Measurements from ENCODE around the gene FUZ.

FUZ gene

DNA sequence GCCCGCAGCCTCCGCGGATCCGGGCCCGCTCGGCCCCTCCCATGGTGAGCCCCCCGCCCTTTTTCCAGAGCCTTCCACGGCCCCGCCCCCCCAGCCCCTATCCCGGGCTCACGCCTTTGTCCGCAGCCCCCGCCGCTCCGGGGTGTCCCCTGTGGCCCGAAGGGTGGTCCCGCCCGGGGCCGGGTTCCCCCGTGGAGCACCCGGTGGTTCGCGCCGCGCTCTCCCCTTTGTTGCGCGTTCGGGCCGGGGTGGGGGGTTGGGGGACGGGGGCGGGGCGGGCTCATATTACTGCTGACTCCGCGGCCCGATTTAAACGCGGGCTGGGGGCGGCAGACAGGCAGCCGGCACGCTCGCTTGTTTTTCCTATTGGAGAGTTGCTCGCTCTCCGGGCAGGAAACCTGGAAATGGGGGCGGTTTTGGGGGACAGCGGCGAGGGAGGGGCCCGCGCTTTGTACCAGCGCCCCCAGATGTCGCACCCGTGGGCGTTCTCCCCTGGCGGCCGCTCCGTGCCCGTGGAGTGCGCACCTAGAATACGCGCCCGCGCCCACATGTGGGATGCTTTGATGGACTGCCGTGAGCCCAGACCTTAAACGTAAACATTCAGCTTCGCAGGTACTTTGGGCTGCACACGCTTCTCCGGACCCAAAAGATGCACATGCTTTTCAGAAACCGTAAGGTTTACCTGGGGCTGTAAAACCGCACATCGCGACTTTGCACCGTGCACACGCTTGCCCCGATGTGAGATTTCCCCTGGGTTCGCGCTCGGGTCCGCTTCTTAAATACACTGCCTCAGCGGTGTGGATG is 38.6 kb upstream of the FUZ start:
- DNase-seq = no peak

DNA sequence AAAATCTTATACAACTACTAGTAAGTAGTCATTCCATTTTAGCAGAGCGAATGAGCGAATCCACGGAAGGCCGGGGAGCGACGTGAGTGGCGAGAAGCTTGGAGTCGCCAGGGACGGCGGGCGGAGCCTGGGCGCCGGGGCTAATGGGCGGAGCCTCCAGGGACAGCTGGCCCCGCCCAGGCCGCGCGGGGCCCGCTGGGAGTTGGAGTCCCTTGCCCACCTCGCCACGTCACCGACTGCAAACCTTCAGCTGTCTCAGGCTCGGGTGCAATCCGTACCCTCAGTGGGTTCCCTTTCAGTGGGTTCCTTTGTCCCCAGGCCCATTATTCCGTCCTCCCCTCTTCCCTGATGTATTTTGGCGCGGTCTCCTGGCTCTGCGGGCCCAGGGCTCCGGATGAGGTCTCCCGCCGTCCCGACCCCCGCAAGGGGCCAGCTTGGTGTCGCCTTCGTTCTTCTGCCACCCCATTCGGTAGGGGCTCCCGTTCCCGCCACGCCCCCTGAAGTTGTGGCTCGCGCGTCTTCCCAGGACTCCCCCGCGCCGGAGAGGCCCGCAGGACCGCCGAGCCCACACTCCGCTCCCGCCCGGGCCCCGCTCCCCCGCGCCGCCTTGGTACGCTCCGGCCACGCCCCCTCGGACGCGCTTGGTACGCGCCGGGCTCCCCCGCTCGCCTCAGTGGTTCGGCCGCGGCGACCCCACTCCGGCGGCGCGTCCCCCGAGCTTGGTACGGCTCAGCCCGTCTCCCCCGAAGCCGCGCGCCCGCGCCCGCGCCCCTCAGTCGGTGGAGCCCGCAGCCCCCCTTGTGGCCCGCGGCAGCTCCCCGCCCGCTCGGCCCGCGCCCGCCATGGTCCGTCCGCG is 37.6 kb upstream of the FUZ start, which contains the start of gene PTOV1:
TSS of gene PTOV1 (plus strand) at position 673 of the 856 bp plus-strand sequence.
- peak in 1 of 2 experiments; percentile 80 for DNase-seq

DNA sequence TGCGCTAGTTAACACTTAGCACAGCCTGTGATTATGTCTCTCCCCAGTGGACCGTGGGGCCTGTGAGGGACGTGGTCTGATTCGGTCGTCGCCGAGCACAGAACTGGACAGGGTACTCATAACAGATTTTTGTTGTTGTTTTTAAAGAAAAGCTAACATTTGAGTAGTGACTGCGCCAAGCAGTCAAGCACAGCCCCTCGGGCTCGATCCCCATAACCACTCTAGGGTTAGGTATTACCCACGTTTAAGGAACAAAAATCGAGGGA is 37.1 kb upstream of the FUZ start:
- DNase-seq = no peak

DNA sequence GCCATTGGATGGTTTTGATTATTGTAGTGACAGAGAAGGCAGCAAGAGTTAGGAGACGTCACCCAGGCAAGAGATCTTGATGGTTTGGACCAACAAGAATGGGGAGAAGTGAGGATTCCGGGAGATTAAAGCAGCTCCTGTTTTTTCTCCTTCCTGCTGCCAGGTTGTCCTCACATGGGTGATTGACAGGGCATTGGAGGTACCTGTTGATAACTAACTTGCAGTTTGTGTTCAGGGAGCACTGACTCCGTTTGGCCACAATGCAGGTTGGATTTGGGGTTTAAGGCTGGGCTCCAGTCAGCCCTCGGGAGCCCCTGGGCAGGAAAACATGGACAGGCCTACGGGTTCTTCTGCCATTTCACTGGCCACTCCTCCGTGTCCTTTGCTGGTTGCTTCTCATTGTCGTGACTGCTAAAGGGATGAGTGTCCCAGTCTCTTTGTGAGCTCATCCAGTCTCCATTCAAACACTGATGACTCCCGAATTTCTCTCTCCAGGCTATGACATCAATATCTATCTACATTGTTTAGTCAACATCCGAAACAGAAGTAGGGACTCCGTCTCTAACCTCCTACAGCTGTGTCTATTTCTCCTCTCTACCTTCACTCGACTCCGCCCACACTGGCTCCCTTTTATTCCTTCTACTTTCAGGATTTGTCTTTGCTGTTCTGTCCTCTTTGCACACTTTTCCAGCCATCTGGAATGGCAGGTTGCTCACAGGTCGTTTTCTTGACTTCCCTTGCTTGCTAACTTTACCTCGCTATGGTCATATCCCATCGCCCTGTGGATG is 36.5 kb upstream of the FUZ start:
- DNase-seq = no peak

DNA sequence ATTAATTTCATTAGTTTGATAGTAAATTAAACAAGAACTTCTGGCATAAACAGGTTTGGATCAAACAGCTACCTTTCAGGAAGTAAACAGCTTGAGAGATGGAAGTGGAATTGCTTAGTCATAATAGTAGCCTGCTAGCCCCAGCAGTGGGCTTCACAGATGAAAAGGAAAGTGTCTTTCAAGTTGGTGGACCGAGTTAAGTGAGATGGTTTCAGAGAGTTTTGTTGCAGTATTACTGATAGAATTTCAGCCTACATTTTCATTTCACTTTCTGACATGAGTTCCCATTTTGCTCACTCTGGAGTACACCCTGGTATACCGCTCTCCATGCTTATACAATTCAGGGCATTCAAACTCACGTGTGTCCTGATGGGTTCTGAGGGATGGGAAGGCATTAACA is 35.8 kb upstream of the FUZ start:
- DNase-seq = no peak

DNA sequence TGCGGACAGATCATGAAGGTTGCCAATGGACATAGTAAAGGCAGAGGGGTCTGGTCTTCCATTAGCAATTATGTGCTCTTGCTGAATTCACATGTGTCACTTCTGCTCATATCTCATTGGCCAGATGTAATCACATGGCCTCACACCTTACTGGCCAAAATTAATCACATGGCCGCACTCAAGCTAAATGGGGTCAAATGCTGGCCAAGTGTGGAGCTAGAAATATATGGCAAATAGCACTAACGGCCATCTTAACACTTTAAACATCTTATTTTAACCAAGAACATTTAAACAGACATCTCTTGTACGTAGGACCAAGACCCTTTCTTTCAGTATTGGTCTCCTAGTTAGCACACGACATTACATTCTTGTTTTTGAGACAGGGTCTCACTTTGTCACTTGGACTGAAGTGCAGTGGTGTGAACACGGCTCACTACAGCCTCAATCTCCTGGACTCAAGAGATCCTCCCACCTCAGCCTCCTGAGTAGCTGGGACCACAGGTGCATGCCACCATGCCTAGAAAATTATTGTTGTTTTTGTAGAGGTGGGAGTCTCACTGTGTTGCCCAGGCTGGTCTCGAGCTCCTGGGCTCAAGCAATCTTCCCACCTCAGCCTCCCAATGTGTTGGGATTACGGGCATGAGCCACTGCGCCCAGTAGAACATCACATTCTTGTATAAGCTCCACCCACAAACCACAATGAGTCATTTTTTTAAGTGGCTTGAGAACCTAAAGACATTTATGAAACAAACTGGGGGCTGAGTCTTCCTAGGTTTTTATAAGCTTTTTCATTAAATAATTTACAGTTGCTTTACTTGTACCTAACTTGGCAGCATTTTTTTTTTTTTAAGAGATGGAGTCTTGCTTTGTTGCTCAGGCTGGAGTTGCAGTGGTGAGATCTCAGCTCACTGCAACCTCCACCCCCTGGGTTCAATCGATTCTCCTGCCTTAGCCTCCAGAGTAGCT is 34.9 kb upstream of the FUZ start:
- DNase-seq = no peak

DNA sequence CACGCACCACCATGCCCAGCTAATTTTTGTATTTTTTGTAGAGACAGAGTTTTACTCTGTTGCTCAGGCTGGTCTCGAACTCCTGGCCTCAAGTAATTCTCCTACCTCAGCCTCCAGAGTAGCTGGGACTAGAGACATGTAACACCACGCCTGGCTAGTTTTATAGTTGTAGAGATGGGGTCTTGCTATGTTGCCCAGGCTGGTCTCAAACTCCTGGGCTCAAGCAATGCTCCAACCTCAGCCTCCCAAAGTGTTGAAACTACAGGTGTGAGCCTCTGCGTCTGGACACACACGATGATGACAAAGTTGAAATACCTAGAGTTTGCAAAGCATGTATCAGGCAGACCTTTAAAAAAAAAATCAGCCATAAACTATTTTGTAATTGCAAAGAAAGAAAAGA is 33.3 kb upstream of the FUZ start:
- no peak for DNase-seq

DNA sequence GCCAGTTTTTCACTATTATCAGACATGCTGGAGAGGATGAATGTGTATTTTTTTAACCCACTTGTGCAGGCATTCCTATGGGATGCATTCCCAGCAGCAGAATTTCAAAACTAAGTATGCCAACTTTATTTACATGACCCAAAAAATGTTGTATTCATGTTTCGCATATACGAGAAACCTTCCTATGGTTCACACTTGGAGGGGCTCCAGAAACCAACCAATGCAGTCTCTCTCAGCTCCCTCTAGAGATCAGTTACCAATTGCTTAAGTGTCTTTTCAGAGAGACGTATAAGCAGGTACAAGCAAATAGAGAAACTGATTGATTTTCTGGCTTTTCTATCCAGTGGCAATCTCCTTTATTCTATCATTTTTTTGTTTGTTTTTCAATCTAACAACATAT is 32.3 kb upstream of the FUZ start:
- DNase-seq = no peak

DNA sequence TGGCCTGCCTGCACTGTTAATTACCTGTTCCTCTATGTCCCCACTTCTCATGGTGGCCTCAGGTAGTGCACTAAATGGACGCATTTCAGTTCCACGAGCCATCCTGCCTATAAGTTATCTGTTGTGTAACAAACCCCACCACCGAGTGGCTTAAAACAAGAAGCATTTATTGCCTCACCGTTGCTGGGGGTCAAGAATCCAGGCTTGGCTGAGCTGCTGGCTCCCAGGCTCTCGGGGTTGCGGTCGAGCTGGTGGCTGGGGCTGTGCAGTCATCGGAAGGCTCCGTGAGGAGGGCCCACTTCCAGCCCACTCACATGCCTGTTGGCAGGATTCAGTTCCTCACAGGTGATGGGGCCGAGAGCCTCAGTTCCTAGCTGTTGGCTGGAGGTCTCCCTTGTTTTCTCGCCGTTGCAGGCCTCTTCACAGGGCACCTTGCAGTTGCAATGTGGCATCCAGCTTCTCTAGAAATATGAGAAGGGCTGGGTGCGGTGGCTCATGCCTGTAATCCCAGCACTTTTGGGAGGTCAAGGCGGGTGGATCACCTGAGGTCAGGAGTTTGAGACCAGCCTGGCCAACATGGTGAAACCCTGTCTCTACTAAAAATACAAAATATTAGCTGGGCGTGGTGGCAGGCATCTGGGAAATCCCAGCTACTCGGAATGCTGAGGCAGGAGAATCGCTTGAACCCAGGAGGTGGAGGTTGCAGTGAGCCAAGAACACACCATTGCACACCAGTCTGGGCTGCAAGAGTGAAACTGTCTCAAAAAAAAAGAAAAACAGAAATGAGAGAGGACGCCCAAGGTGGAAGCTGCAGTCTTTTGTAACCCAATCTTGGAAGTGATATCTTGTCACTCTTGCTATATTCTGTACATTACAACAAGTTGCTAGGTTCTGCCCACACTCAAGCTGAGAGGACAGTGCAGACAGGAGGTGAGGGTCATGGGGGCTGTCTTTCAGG is 31.3 kb upstream of the FUZ start:
- no peak for DNase-seq

DNA sequence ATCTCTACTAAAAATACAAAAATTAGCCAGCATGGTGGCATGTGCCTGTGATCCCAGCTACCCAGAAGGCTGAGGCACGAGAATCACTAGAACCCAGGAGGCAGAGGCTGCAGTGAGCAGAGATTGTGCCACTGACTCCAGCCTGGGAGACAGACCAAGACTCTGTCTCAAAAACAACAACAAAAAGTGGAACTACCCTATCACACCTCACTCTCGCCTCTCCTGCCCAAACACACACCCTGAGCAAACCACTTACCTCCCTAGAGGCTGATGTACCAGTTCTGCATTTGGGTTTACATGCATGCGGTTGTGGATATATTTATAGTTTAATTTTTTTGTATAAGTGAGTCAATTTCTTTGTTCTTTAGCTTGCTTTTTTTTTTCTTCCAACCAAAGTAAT is 30.2 kb upstream of the FUZ start:
- no peak for DNase-seq

DNA sequence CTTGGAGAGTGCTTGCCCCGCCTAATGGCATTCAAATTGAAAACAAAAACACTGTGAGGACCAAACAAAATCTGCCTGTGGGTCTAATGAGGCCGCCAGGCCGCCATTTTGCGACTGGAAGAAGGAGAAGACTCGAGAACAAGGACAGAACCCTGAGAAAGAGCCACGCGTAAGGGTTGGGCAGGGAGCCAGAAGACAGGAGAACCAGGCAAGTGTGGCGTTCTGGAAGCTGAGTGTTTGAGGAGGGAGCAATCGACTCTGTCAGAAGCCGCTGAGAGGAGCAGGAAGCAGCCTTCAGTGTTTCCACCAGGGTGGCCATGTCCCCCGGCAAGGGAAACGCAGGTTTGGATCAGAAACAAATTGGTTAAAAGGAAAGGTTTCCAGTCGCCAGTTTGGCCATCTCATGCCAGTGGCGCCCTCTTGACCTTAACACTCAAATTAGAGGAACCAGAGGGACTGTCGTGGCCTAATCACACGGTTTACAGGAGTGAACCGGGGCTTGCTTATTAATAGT is 27.7 kb upstream of the FUZ start:
- DNase-seq = no peak

DNA sequence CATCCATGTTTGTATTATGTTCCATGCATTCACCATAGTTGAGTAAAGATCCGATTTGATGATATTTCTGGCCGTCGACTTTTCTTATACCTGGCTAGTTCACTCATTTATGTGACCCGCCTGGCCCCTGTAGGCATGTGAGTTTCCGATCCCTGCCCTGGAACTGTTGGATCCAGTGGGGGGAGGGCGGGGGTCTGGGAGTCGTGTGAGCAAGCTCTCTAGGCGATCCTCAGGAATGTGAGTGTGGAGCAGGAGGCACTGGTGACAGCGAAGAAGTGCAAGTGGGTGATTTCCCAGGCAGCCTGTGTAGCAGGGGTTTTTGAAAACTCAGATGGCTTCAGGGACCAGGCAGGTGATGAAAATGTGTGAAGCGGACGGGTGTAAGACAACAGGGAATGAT is 27.2 kb upstream of the FUZ start:
- no peak for DNase-seq

DNA sequence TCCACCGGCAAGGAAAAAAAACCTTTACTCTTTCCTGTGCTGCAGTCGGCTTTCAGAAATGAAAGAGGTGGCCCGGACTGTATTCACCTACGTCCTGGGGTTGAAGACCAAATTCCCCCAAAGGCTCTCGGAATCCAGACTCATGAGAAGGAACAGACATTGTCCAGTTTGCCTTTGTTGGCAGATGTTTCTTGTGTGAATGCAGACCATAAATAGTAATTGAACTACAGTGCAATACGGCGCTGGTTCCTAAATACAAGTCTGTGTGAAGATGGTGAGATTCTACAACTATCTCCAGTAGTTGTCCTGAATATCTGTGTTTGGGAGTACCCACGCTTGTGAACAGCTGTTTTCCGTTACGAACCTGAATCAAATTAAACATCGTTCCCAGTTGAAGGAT is 26.6 kb upstream of the FUZ start:
- no peak for DNase-seq

DNA sequence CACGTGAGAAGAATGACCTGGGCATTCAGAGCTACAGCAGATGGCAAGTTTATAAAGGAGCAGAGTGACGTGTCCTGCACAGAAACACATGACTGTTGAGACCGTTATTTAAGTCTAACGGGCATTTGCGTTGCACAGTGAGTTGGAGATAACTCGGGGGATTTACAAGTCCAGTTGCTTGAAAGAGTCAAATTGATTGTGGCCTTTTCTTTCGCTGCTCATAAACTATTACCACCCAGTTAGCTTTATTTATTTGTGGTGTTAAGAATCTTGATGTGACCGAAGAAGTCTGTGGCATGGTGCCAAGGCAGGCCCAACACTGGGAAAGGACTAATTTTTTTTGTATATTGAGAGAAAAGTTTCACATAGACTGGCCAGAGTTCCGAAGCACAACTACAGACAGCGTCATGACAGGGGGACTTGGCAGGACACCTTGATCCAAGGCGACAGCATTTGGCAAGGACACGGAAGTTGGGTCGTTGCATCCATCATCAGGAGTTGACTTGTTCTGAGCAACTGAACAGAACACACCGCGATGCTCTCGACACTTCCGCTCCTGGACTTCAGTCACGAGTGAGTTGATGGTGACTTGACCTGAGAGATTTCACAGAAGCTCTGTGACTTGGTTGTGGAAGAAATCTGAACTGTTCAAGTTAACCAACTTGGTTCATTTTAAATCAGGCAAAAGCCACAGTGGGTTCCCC is 25.9 kb upstream of the FUZ start:
- no peak for DNase-seq

DNA sequence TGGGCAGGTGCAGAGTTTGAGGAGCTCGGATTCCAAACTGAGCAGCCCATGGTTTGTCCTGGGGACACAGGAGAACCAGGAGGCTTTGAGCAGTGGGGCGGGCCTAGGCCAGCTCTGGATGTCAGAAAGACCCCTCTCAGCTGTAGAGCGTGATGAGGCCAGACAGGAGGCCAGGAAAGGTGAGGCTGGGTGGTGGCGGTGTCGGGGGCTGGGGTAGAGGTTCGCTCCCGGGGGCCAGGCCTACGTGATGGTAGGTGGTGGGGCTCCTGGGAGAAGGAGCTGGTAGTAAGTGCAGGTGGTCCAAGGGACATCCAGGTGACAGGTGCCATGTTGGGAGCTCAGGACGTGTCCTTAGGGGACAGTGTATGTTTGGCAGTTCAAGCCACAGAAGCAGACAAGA is 24.3 kb upstream of the FUZ start:
- DNase-seq = no peak

DNA sequence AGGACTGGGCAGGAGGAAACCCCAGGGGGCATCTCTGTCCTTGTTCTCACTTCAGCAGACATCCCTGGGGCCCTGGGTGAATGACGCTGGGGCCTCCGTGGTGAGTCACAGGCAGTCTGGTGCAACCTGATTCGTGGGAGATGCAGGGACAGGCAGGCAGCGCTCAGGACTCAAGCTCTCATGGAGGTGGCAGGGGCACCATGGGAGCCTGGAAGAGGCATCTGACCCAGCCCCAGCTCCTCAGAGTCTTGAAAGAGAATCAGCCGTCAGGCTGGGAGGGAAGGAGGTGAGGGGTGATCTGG is 23.9 kb upstream of the FUZ start:
- DNase-seq = no peak

DNA sequence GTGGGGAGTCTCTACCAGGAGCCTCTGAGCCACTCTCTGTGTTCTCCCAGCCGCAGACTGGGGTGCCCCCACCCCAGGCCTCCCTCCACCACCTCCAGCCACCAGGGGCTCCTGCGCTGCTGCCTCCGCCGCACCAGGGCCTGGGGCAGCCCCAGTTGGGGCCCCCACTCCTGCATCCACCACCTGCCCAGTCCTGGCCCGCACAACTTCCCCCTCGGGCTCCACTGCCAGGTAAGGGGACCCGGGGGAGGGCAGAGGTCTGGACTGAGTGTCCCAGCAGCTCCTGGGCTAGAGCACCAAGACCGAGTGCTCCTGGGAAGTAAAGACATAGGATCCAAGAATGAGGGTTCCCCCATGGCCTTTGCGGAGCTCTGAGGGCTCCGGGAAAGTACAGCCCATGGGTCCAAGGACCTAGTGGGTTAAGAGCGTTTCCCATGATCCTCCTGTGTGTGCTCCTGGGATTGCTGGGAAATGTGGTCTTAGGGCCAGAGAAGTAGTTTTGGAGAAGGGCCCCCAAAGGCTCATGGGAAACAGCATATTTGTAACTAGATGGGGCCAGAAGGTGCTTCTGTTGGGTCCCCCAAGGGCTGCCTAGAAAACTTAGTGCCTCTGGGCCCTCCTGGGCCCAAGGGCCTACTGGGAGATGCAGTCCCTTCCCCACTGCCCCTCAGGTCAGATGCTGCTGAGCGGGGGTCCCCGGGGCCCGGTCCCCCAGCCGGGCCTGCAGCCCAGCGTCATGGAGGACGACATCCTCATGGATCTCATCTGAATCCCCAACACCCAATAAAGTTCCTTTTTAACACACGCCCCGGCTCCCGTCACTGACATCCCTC is 23.3 kb upstream of the FUZ start:
- no peak for DNase-seq

DNA sequence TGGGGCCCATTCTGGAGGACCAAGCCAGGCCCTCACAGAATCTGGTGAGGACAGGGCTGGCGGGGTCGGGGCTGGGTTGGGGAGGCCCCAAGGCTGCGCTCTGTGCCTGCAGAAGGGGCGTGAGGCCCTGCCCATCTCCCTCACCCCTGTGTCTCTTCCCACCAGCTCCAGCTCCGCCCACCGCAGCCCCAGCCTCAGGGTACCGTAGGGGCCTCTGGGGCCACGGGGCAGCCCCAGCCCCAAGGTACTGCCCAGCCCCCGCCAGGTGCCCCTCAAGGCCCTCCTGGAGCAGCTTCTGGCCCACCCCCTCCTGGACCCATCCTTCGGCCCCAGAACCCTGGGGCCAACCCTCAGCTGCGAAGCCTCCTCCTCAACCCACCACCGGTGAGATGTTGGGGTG is 22.5 kb upstream of the FUZ start:
- DNase-seq = no peak

DNA sequence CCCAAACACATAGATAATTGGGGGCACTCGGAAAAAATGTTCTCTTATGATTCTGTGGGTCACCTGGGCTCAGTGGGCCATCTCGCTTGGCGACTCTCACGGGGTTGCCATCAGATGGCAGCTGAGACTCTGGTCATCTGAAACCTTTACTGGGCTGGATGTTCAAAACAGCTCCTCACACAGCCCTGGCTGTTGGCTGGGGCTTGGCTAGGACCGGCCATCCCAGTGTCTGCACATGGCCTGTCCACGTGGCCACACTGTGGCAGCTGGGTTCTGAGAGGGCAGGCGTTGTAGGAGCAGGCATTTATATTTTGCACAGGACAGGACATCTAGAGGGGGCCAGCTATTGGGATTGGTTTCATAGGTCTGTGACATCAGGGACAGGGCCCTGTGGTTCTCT is 20.5 kb upstream of the FUZ start:
- no peak for DNase-seq

DNA sequence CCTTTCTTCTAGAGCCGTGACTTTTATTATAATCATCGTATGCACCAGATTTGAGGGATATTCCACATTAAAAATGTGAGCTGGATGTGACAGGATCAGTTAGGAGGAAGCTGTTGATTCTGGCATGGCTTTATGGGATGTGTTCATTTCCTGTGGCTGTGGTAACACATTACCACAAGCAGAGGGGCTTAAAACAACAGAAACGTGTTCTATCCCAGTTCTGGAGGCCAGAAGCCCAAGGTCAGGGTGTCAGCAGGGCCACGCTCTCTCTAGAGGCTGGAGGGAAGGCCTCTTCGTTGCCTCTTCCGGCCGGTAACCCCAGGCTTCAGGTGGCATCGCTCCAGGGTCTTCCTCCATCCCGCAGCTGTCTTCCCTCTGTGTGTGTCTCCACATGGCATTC is 19.5 kb upstream of the FUZ start:
- DNase-seq = no peak
